ENCODE measurements around the gene SPPL2B. TPM values are rescaled to one million over a fixed set of nuclear protein-coding genes. Genes with fewer than 3 reads are reported as not detected.
A peak's percentile ranks its signal among the peaks of the same experiment; 100 is the strongest.

SPPL2B gene
- total and polyA plus RNA-seq, 9 of the 15 experiments (the other 6 are each of a cell fraction or from before 2014, with no cell fraction given) = 0.20 to 81.2 (median 15.1) TPM

GRCh38 chr19:2283835-2284507, 44.5 kb upstream of the SPPL2B start (continued):
- peak; percentile 71 for TF ChIP-seq ZNF384 (IDR thresholded peaks at IDR 0.05; ENCODE audit: low read depth, low read length)
- TF ChIP-seq MEF2D (tag; conservative IDR thresholded peaks at IDR 0.05; ENCODE audit: low read depth) = no peak
- TF ChIP-seq ZNF121 (CRISPR knock-in tag; conservative IDR thresholded peaks at IDR 0.05) = peak; percentile 99
- no peak for TF ChIP-seq ZNF274 (IDR thresholded peaks at IDR 0.05; ENCODE audit: borderline replicate concordance, low read depth, low read length)

- H3K9me3 ChIP-seq (replicated peaks; ENCODE audit: control insufficient read depth, insufficient read depth, low read depth, low read length) = no peaks in the 10 kb centered on the region
- H3K27ac ChIP-seq (ENCODE audit: extremely low read depth, low read depth, low read length) = no peak overlapping the region
- peaks cover 2% of the 10 kb centered on the region for H3K9me1 ChIP-seq (ENCODE audit: control insufficient read depth, insufficient read depth, low read length)
- no peaks in the 10 kb centered on the region for H3K27me3 ChIP-seq (ENCODE audit: control insufficient read depth in 2 of 2, insufficient read depth in 2 of 2, low read length in 2 of 2)
- DNase-seq (ENCODE audit: extremely low read depth in 1 of 4, low spot score in 3 of 4) = no peak
- H3K4me1 ChIP-seq (replicated peaks in 1 of 2; ENCODE audit: control insufficient read depth in 2 of 2, insufficient read depth in 2 of 2, low read length in 2 of 2) = peaks cover 10 to 48% of the 10 kb centered on the region in 2 experiments
- ChIA-PET CTCF (ENCODE audit: low intra/inter-chr PET ratio) (no interaction called here), POLR2A (interaction anchor here (0.5 to 2.4 kb wide), 6 partner anchors 8 to 41 kb away, joined by 3 to 17 read pairs (median 4); no protein-coding TSS in a partner anchor)
- WGBS (ENCODE audit: insufficient coverage, low coverage, missing lambda C conversion rate) = 46% methylated on average over 18 of the region's 20 CpGs
- H3K4me2 ChIP-seq (ENCODE audit: insufficient read depth, low read length) = no peak overlapping the region
- peak overlapping the region in 1 of 2 experiments; percentile 10; a peak in 1 of 4 replicates for H3K9ac ChIP-seq (ENCODE audit: insufficient read depth in 1 of 2, low read depth in 2 of 2, low read length in 2 of 2)
- no peak for FAIRE-seq
- BruUV-seq (replicated peaks) = no TSS peak
- no peak overlapping the region for H2AFZ ChIP-seq (ENCODE audit: low read depth, low read length)
- in situ Hi-C loops (cut with MboI) (no loop called here), intact Hi-C loops (cut with micrococcal nuclease) (no loop called here)
- no peaks in the 10 kb centered on the region for H3K79me2 ChIP-seq (ENCODE audit: control insufficient read depth, insufficient read depth, low read length)
- no peak overlapping the region for H3K4me3 ChIP-seq
- no peaks in the 10 kb centered on the region for H4K20me1 ChIP-seq (replicated peaks; ENCODE audit: control insufficient read depth, insufficient read depth, low read length)
- no peak for ATAC-seq
- H3K36me3 ChIP-seq (ENCODE audit: control insufficient read depth, insufficient read depth, low read length) = no peaks in the 10 kb centered on the region
- no peak for TF ChIP-seq THRB (CRISPR knock-in tag; conservative IDR thresholded peaks at IDR 0.05)
- TF ChIP-seq CBX1 (IDR thresholded peaks at IDR 0.05; ENCODE audit: low read depth) = 0 out of 2 replicates have a peak, but pooled peaks have one; percentile 20
- TF ChIP-seq USF1 (CRISPR knock-in tag; IDR thresholded peaks at IDR 0.05) = no peak
- 0 out of 2 replicates have a peak, but pooled peaks have one; percentile 8 for TF ChIP-seq ADNP (tag; IDR thresholded peaks at IDR 0.05)
- no peak for TF ChIP-seq DDX20 (tag; IDR thresholded peaks at IDR 0.05; ENCODE audit: low read depth)
- no peak for TF ChIP-seq ZNF655 (CRISPR knock-in tag; IDR thresholded peaks at IDR 0.05)
- peak; percentile 58 for TF ChIP-seq RBM25 (IDR thresholded peaks at IDR 0.05; ENCODE audit: low read depth, low read length, severe bottlenecking)
- TF ChIP-seq ZNF785 (CRISPR knock-in tag; IDR thresholded peaks at IDR 0.05) = no peak
- TF ChIP-seq POLR2G (IDR thresholded peaks at IDR 0.05; ENCODE audit: low read depth, low read length) = 0 out of 2 replicates have a peak, but pooled peaks have one; percentile 25
- TF ChIP-seq HOMEZ (CRISPR knock-in tag; IDR thresholded peaks at IDR 0.05) = no peak
These were observed 41.9 kb upstream of the SPPL2B start for GRCh38 chr19:2286402-2287140.

Measured in K562 (cell line).